Endothelial cell (in vitro differentiated cells): ENCODE data around the gene CTDSPL. TPM values are rescaled to one million over a fixed set of nuclear protein-coding genes. Genes with fewer than 3 reads are reported as not detected.

Experiments
- DNase-seq: peaks from one replicate; pipeline ENCODE4 v3.0.0; 2021; ENCODE audit warnings: low spot score
- H3K27ac Mint-ChIP-seq: one replicate; pipeline ENCODE4 v1.8.0; 2021; ENCODE audit warnings: mixed read lengths, inconsistent platforms; ENCODE audit not compliant: unreplicated experiment
- H3K27me3 Mint-ChIP-seq: one replicate; pipeline ENCODE4 v1.8.0; 2021; ENCODE audit warnings: mild to moderate bottlenecking, moderate library complexity, mixed read lengths, inconsistent platforms; ENCODE audit not compliant: unreplicated experiment
- H3K36me3 Mint-ChIP-seq: one replicate; pipeline ENCODE4 v1.8.0; 2021; ENCODE audit warnings: mild to moderate bottlenecking, low read depth, mixed read lengths, inconsistent platforms; ENCODE audit not compliant: unreplicated experiment
- H3K4me1 Mint-ChIP-seq: one replicate; pipeline ENCODE4 v1.8.0; 2021; ENCODE audit warnings: mild to moderate bottlenecking, mixed read lengths, inconsistent platforms; ENCODE audit not compliant: unreplicated experiment
- H3K4me3 Mint-ChIP-seq: one replicate; pipeline ENCODE4 v1.8.0; 2021; ENCODE audit warnings: mild to moderate bottlenecking, mixed read lengths, inconsistent platforms; ENCODE audit not compliant: unreplicated experiment
- H3K9me3 Mint-ChIP-seq: one replicate; pipeline ENCODE4 v1.8.0; 2021; ENCODE audit warnings: mixed read lengths, inconsistent platforms; ENCODE audit not compliant: unreplicated experiment
- total RNA-seq: library from RNA; stranded (reverse); fragmentation: NEBNext Ultra II Directional; extraction: Animal tissue kit (Norgen Biotek cat#: 25700); gene quantifications from one replicate; pipeline ENCODE4 v1.2.1, GENCODE V29; 2021; ENCODE audit not compliant: unreplicated experiment
- TF ChIP-seq, protein P1 (sequence below): fragments of 200-600 bp; sonication (generic); IDR thresholded peaks from one replicate; pipeline ENCODE4 v1.5.0; 2021; ENCODE audit warnings: antibody characterized with exemption; ENCODE audit not compliant: unreplicated experiment

The CTDSPL gene
- total RNA-seq, 1 donor from 2014 or later: 71.4 TPM

DNA sequence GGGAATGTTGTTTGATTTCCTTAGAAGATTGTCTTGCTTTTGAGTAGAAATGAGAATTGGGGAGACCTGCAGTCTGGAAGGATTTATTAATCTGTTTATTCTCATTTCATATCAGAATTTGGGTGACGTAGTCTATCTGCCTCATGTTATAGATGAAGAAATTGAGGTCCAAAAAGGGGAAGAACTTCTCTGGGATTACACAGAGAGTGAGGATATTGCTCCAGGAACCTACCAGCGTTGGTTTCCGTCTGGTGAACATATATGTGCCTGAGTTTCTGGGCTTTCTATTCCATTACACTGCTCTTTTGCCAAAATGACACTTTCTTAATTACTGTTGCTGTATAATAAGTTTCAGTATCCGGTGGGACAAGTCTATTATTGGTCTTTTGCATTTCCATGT is 51.8 kb downstream of the CTDSPL start:
- Mint-ChIP-seq H3K27me3 (peaks cover 10% of the 10 kb centered on the region), H3K27ac (no peak overlapping the region), H3K4me1 (peaks cover 22% of the 10 kb centered on the region), H3K36me3 (peaks cover 4% of the 10 kb centered on the region), H3K9me3 (no peaks in the 10 kb centered on the region), H3K4me3 (no peak overlapping the region)
- DNase-seq: no peak
- TF ChIP-seq, protein P1, sequence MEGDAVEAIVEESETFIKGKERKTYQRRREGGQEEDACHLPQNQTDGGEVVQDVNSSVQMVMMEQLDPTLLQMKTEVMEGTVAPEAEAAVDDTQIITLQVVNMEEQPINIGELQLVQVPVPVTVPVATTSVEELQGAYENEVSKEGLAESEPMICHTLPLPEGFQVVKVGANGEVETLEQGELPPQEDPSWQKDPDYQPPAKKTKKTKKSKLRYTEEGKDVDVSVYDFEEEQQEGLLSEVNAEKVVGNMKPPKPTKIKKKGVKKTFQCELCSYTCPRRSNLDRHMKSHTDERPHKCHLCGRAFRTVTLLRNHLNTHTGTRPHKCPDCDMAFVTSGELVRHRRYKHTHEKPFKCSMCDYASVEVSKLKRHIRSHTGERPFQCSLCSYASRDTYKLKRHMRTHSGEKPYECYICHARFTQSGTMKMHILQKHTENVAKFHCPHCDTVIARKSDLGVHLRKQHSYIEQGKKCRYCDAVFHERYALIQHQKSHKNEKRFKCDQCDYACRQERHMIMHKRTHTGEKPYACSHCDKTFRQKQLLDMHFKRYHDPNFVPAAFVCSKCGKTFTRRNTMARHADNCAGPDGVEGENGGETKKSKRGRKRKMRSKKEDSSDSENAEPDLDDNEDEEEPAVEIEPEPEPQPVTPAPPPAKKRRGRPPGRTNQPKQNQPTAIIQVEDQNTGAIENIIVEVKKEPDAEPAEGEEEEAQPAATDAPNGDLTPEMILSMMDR: no peak

DNA sequence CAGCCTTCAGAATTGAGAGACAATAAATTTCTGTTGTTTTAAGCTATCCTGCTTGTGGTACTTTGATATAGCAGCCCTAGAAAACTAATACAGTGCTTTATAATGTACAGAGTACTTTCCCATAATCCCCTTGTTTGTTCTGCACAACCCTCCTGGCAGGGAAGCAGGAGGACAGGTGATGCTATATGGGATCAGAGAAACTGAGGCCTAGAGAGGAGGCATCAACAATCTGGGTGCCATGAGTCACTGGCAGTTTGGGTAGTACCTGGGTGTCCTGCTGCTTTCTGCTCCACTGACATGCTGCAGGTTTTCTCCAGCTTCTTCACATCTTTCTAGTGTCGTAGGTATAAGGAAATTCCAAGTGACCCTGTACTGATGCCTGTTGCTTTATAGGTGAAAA is 55.0 kb downstream of the CTDSPL start:
- TF ChIP-seq, protein P1: no peak
- H3K9me3 Mint-ChIP-seq: no peaks in the 10 kb centered on the region

DNA sequence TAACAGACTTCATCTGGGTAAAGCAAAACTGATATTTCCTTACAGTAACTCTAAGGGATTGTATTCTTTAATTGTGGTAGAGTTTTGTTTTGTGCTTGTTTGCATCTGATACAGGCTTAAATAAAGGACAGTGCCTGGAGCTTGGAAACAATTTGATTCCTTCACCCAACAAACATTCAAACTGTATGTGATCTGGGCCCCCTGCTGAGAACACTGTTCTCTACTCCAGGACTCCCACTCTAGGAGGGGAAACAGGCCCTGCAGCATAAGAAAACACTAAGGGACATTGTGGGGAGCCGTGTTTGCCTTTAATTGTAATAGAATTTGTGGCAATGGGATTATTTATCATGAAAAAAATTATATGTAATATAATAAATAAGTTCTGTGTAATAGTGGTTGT is 56.9 kb downstream of the CTDSPL start:
- Mint-ChIP-seq H3K9me3 (no peaks in the 10 kb centered on the region), H3K36me3 (peaks cover 15% of the 10 kb centered on the region), H3K27ac (peak overlapping the region; percentile 22), H3K4me3 (peak overlapping the region; percentile 43), H3K4me1 (peaks cover 37% of the 10 kb centered on the region), H3K27me3 (peaks cover 8% of the 10 kb centered on the region)
- no peak for DNase-seq
- TF ChIP-seq, protein P1: no peak

More for the DNA sequence above, 55.0 kb downstream of the CTDSPL start:
- H3K4me3 Mint-ChIP-seq: no peak overlapping the region
- H3K27ac Mint-ChIP-seq: no peak overlapping the region
- H3K27me3 Mint-ChIP-seq: peaks cover 8% of the 10 kb centered on the region
- peaks cover 10% of the 10 kb centered on the region for H3K36me3 Mint-ChIP-seq
- H3K4me1 Mint-ChIP-seq: peaks cover 35% of the 10 kb centered on the region
- no peak for DNase-seq

DNA sequence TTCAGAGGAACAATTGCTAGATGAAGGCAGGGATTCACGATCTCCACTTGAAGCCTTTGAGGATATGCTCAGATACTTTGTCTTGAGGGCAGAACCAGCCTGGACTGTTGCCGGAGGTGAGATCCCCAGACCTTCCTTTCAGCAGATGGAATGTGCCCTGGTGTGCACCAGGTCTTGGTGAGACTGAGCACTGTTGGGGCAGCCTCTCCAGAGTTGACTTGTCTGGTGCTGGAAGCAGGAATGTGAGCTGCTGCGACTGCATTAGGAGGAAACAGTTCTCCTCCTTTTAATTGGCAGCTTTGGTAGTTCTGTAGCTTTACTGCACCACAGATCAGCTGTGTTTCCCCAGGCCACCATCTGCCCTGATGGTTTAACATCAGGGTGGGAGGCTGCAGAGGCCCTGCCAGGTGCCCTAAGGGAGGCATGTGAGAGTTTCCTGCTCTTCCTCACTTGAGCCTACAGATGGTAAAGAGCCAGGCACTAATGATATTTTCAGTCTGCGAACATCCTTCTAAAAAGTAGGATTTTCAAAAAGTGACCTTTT is 58.5 kb downstream of the CTDSPL start:
- Mint-ChIP-seq H3K27ac (no peak overlapping the region), H3K36me3 (peaks cover 20% of the 10 kb centered on the region), H3K4me1 (peaks cover 51% of the 10 kb centered on the region), H3K27me3 (peaks cover 8% of the 10 kb centered on the region), H3K4me3 (no peak overlapping the region), H3K9me3 (no peaks in the 10 kb centered on the region)
- TF ChIP-seq, protein P1: no peak
- no peak for DNase-seq

DNA sequence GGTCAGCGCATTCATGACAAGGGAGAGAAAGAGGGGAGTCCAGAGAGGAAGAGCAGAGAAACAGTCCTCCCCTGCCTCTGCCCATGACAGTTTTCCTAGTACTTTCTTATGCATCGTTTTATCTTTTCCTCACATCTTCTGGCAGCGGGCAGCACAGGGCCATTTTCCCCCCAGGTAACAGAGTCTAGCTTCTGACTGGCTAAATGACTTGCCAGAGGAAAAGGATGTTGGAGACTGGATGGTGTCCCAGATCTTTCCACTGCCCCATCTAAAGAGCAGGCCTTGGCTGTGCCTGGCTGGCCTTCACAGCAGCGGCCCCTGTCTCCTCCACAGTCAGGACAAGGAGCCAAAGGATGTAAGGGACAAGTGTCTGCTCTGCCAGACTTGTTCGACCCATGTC is 59.3 kb downstream of the CTDSPL start:
- H3K27ac Mint-ChIP-seq: no peak overlapping the region
- TF ChIP-seq, protein P1: no peak
- peaks cover 20% of the 10 kb centered on the region for H3K36me3 Mint-ChIP-seq
- H3K27me3 Mint-ChIP-seq: peaks cover 9% of the 10 kb centered on the region
- no peak for DNase-seq
- no peak overlapping the region for H3K4me3 Mint-ChIP-seq
- H3K9me3 Mint-ChIP-seq: no peaks in the 10 kb centered on the region
- peaks cover 59% of the 10 kb centered on the region for H3K4me1 Mint-ChIP-seq
